HL-60 (cell line): ENCODE data around the gene TMEM63A.
A peak's percentile ranks its signal among the peaks of the same experiment; 100 is the strongest.

Source experiments
- DNase-seq, 2 experiments: peaks; one replicate each; pipeline ENCODE4 v3.0.0-alpha.2; 2010 to 2020; ENCODE audit warnings: low read depth in 1 of 2, low spot score in 1 of 2
- H3K27ac ChIP-seq: fragments of 250-450 bp; sonication (Bioruptor Pico); replicated peaks from 2 replicates; pipeline ENCODE4 v1.5.1; 2020; ENCODE audit warnings: mild to moderate bottlenecking, moderate library complexity
- H3K27me3 ChIP-seq: fragments of 250-450 bp; sonication (Bioruptor Pico); 2 replicates; pipeline ENCODE4 v1.5.1; 2021; ENCODE audit warnings: mild to moderate bottlenecking, moderate library complexity; ENCODE audit not compliant: insufficient read depth, poor library complexity, severe bottlenecking
- H3K4me3 ChIP-seq: replicated peaks from 2 replicates; pipeline ENCODE4 v1.5.1; 2011; ENCODE audit warnings: mild to moderate bottlenecking, control low read depth, low read length; ENCODE audit not compliant: insufficient read depth
- CTCF ChIP-seq: IDR thresholded peaks from one replicate; pipeline ENCODE4 v1.5.1; 2011; ENCODE audit warnings: low read length, control low read depth, inconsistent platforms; ENCODE audit not compliant: insufficient read depth
- GABPA ChIP-seq: IDR thresholded peaks from 2 replicates; pipeline ENCODE4 v1.6.1; 2012; ENCODE audit warnings: low read depth
- POLR2AphosphoS5 ChIP-seq: IDR thresholded peaks from 2 replicates; pipeline ENCODE4 v1.6.1; 2012; ENCODE audit warnings: low read depth
- REST ChIP-seq: IDR thresholded peaks from 2 replicates; pipeline ENCODE4 v1.6.1; 2012; ENCODE audit warnings: low read depth; ENCODE audit not compliant: insufficient replicate concordance
- SPI1 ChIP-seq: IDR thresholded peaks from 2 replicates; pipeline ENCODE4 v1.6.1; 2012; ENCODE audit warnings: low read depth, mild to moderate bottlenecking, borderline replicate concordance

Gene TMEM63A

GRCh38 chr1:225862581-225862950 lies 19.6 kb downstream of the TMEM63A start:
- Histone ChIP-seq H3K4me3 (no peak overlapping the region), H3K27ac (no peak overlapping the region), H3K27me3 (no peaks in the 10 kb centered on the region)
- TF ChIP-seq REST: no peak
- no peak for TF ChIP-seq GABPA
- TF ChIP-seq CTCF: no peak
- TF ChIP-seq POLR2AphosphoS5: no peak
- TF ChIP-seq SPI1: no peak
- DNase-seq: no peak

GRCh38 chr1:225861834-225862580 lies 20.2 kb downstream of the TMEM63A start:
- no peak overlapping the region for H3K27ac ChIP-seq
- H3K27me3 ChIP-seq: no peaks in the 10 kb centered on the region
- no peak for DNase-seq
- no peak overlapping the region for H3K4me3 ChIP-seq
- TF ChIP-seq SPI1 (no peak), POLR2AphosphoS5 (no peak), REST (no peak)

GRCh38 chr1:225860876-225861441 lies 21.2 kb downstream of the TMEM63A start:
- Histone ChIP-seq H3K27me3 (no peaks in the 10 kb centered on the region), H3K27ac (no peak overlapping the region), H3K4me3 (no peak overlapping the region)
- TF ChIP-seq SPI1: no peak
- no peak for TF ChIP-seq REST
- no peak for TF ChIP-seq CTCF
- no peak for TF ChIP-seq GABPA
- TF ChIP-seq POLR2AphosphoS5: no peak
- DNase-seq: peak in 1 of 2 experiments; percentile 14
